HS-27A (cell line): ENCODE measurements around the gene GOLGA7B.
A peak's percentile ranks its signal among the peaks of the same experiment; 100 is the strongest.

Experiments
- DNase-seq: peaks from one replicate; pipeline ENCODE4 v3.0.0-alpha.2; 2012; ENCODE audit warnings: low read depth, missing footprints

GOLGA7B gene

GRCh38 chr10:97868134-97868685 lies 18.6 kb downstream of the GOLGA7B start:
- no peak for DNase-seq

GRCh38 chr10:97869091-97870042 lies 19.7 kb downstream of the GOLGA7B start:
- no peak for DNase-seq

- DNase-seq: no peak
Measured at GRCh38 chr10:97870990-97871389, 21.3 kb downstream of the GOLGA7B start.

- no peak for DNase-seq
Measured at GRCh38 chr10:97873569-97873968, 23.9 kb downstream of the GOLGA7B start.

GRCh38 chr10:97874332-97874731 lies 24.7 kb downstream of the GOLGA7B start:
- no peak for DNase-seq

GRCh38 chr10:97875391-97875790 lies 25.7 kb downstream of the GOLGA7B start:
- no peak for DNase-seq

- no peak for DNase-seq
Measured at GRCh38 chr10:97876402-97876801, 26.8 kb downstream of the GOLGA7B start.

GRCh38 chr10:97879241-97879640 lies 29.6 kb downstream of the GOLGA7B start:
- no peak for DNase-seq

- DNase-seq: no peak
Measured at GRCh38 chr10:97880109-97880508, 30.5 kb downstream of the GOLGA7B start.

GRCh38 chr10:97882142-97883091 lies 32.8 kb downstream of the GOLGA7B start:
- DNase-seq: peak; percentile 81

GRCh38 chr10:97883092-97883485 lies 33.4 kb downstream of the GOLGA7B start:
- no peak for DNase-seq

- no peak for DNase-seq
Measured at GRCh38 chr10:97886286-97886685, 36.6 kb downstream of the GOLGA7B start.

GRCh38 chr10:97887399-97887798 lies 37.8 kb downstream of the GOLGA7B start:
- DNase-seq: no peak

GRCh38 chr10:97888134-97888533 lies 38.5 kb downstream of the GOLGA7B start:
- DNase-seq: no peak

- DNase-seq: peak; percentile 17
Measured at GRCh38 chr10:97888641-97889262, 39.1 kb downstream of the GOLGA7B start.

- DNase-seq: no peak
Measured at GRCh38 chr10:97889461-97890265, 40.0 kb downstream of the GOLGA7B start.

GRCh38 chr10:97891497-97892167 lies 42.0 kb downstream of the GOLGA7B start:
- no peak for DNase-seq

- DNase-seq: no peak
Measured at GRCh38 chr10:97892506-97892905, 42.9 kb downstream of the GOLGA7B start.

- DNase-seq: no peak
Measured at GRCh38 chr10:97892939-97893338, 43.3 kb downstream of the GOLGA7B start.

GRCh38 chr10:97894092-97894491 lies 44.4 kb downstream of the GOLGA7B start:
- no peak for DNase-seq
